Neutrophil (primary cell): ENCODE data around the gene CENPW.

Experiments
- H3K27ac ChIP-seq: fragments of 200-600 bp; sonication (generic); 2 replicates; pipeline ENCODE4 v1.5.1; 2016; ENCODE audit warnings: mild to moderate bottlenecking, moderate library complexity
- H3K27me3 ChIP-seq: fragments of 200-600 bp; sonication (generic); 2 replicates; pipeline ENCODE4 v1.6.0; 2016; ENCODE audit warnings: mild to moderate bottlenecking
- H3K36me3 ChIP-seq: fragments of 200-600 bp; sonication (generic); 2 replicates; pipeline ENCODE4 v1.5.1; 2017
- H3K4me1 ChIP-seq, 2 experiments: fragments of 200-600 bp in 1 of 2; sonication (generic) in 1 of 2; 1 replicate in 1 of 2; 2 replicates in 1 of 2; pipeline versions ENCODE4 v1.5.1 to v1.6.1; 2013 to 2016; ENCODE audit warnings: low read depth in 1 of 2, low read length in 1 of 2, mild to moderate bottlenecking in 1 of 2, moderate library complexity in 1 of 2; ENCODE audit not compliant: control insufficient read depth in 1 of 2, insufficient read depth in 1 of 2
- H3K4me3 ChIP-seq, 2 experiments: fragments of 200-600 bp in 1 of 2; sonication (generic) in 1 of 2; 1 replicate in 1 of 2; 2 replicates in 1 of 2; pipeline ENCODE4 v1.5.1; 2013 to 2016; ENCODE audit warnings: low read depth in 1 of 2, low read length in 1 of 2, mild to moderate bottlenecking in 1 of 2, moderate library complexity in 1 of 2
- H3K9me3 ChIP-seq: fragments of 200-600 bp; sonication (generic); 2 replicates; pipeline ENCODE4 v1.5.1; 2016
- CTCF ChIP-seq: fragments of 200-600 bp; sonication (generic); IDR thresholded peaks from 2 replicates; pipeline ENCODE4 v1.5.1; 2016; ENCODE audit warnings: antibody characterized with exemption

Gene CENPW

GRCh38 chr6:126335210-126335609 lies 4.7 kb upstream of the CENPW start:
- H3K27ac ChIP-seq: no peak overlapping the region
- no peaks in the 10 kb centered on the region for H3K9me3 ChIP-seq
- H3K36me3 ChIP-seq: no peaks in the 10 kb centered on the region
- peaks cover 11 to 13% of the 10 kb centered on the region in 2 experiments for H3K4me1 ChIP-seq
- H3K27me3 ChIP-seq: no peaks in the 10 kb centered on the region
- no peak overlapping the region for H3K4me3 ChIP-seq
- no peak for TF ChIP-seq CTCF

GRCh38 chr6:126337323-126337722 lies 2.6 kb upstream of the CENPW start:
- no peaks in the 10 kb centered on the region for H3K9me3 ChIP-seq
- no peak overlapping the region for H3K4me3 ChIP-seq
- no peaks in the 10 kb centered on the region for H3K36me3 ChIP-seq
- no peaks in the 10 kb centered on the region for H3K27me3 ChIP-seq
- peak overlapping the region; percentile 16 for H3K27ac ChIP-seq
- TF ChIP-seq CTCF: no peak
- peaks cover 18 to 23% of the 10 kb centered on the region in 2 experiments for H3K4me1 ChIP-seq

DNA sequence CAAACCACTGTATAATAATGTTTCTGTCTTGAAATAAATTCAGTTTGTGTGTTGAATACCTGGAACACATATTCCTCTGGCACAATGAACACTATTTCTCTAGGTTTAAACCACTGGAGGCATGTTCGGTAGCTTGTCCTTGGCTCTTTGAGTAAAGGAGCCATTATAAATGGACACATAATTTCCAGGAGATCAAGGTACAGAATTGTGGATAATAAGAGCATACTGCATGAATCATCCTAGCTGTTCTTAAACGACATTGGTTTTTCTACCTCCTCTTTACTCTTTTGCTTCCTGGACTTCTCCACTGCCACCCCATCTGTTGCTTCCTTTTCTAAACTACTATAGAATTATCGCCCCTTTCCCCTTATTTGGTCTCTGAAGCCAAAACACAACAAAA lies 1.2 kb downstream of the CENPW start:
- no peaks in the 10 kb centered on the region for H3K9me3 ChIP-seq
- no peaks in the 10 kb centered on the region for H3K27me3 ChIP-seq
- no peaks in the 10 kb centered on the region for H3K36me3 ChIP-seq
- TF ChIP-seq CTCF: no peak
- H3K4me3 ChIP-seq: no peak overlapping the region
- no peak overlapping the region for H3K27ac ChIP-seq
- peaks cover 18 to 23% of the 10 kb centered on the region in 2 experiments for H3K4me1 ChIP-seq

- TF ChIP-seq CTCF: no peak
- H3K36me3 ChIP-seq: no peaks in the 10 kb centered on the region
- no peak overlapping the region for H3K27ac ChIP-seq
- peaks cover 11% of the 10 kb centered on the region in 2 experiments for H3K4me1 ChIP-seq
- H3K4me3 ChIP-seq: no peak overlapping the region
- H3K27me3 ChIP-seq: no peaks in the 10 kb centered on the region
- H3K9me3 ChIP-seq: no peaks in the 10 kb centered on the region
These were observed 4.3 kb downstream of the CENPW start for GRCh38 chr6:126344181-126344580.

GRCh38 chr6:126351960-126352359 lies 12.0 kb downstream of the CENPW start:
- Histone ChIP-seq H3K4me3 (no peak overlapping the region), H3K9me3 (no peaks in the 10 kb centered on the region), H3K36me3 (no peaks in the 10 kb centered on the region), H3K27ac (no peak overlapping the region), H3K4me1 (no peaks in the 10 kb centered on the region), H3K27me3 (no peaks in the 10 kb centered on the region)
- TF ChIP-seq CTCF: no peak

DNA sequence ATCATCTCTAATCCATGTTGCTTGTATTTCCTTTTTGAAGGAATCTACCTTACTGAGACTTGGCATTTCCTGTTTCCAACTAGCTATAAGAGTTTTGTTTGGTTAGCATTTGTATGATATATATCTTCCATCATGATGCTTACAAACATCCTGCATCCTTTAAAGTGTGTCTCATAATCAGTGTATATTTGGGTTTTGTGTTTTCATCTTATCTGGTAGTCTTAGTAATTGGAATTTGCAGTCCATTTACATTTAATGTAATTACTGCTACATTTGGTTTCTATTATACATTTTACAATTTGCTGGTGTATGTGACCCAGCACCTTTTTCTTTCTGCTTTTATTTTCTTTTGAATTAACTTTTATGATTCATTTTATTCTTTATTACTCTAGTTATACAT lies 12.6 kb downstream of the CENPW start:
- Histone ChIP-seq H3K27ac (no peak overlapping the region), H3K27me3 (no peaks in the 10 kb centered on the region), H3K4me1 (no peaks in the 10 kb centered on the region), H3K9me3 (no peaks in the 10 kb centered on the region), H3K4me3 (no peak overlapping the region), H3K36me3 (no peaks in the 10 kb centered on the region)
- no peak for TF ChIP-seq CTCF
